GM19397 (cell line): ENCODE measurements around the gene FKBP14.
"Not testable (repeated sequence)": the region's sequence is repeated elsewhere in the genome, so short reads cannot be mapped to it uniquely, and the experiment has no call there.

Source experiments
- ATAC-seq: cut with Tn5 transposase; IDR thresholded peaks from one replicate; pipeline ENCODE4 v1.9.1; 2021; ENCODE audit warnings: mild to moderate bottlenecking, moderate library complexity; ENCODE audit not compliant: unreplicated experiment

The FKBP14 gene

DNA sequence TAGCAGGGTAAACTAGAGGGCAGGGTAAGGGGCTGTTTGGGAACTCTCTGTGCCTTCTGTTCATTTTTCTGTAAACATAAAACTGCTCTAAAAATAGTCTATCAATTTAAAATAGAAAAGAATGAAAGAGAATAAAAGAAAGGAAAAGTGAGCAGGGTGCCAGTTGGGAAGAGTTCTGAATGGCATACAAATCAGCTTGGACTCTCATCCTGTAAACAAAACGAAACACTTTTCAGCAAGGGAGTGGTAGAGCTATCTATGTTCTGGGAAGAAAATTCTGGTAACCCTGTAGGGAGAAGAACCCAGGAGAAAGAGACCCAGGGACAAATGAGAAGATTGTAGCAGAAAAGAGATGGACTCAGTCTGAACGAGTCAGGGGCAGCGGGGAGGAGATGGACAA lies 61.5 kb downstream of the FKBP14 start:
- ATAC-seq, result no peak

DNA sequence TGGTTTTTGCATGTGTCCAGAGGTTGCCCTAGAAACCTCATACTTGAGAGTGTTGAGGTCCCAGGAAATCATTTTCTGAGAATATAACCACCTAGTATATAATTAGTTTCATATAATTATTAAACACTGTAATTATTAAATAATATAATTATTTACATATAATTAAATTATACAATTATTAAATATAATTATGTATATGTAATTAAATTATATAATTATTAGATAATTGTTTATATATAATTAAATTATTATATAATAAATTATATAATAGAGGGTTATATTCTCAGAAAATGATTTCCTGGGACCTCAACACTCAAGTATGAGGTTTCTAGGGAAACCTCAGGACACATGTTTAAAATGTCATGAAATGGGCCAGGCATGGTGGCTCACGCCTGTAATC lies 64.5 kb downstream of the FKBP14 start:
- ATAC-seq, result no peak

DNA sequence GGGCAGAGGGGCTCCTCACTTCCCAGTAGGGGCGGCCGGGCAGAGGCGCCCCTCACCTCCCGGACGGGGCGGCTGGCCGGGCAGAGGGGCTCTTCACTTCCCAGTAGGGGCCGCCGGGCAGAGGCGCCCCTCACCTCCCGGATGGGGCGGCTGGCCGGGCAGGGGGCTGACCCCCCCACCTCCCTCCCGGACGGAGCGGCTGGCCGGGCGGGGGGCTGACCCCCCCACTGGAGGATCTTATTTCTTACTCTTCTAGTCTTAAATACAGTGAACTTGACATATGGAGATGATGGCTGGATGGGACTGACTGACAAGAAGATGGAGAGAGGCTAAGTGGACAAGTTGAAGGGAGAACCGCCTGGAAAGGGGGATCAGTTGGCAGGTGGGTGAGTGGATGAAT lies 64.9 kb downstream of the FKBP14 start:
- not testable (repeated sequence) for ATAC-seq
